Mucosa of rectum (tissue), 2 donors: ENCODE data around the gene LRTM2.
A peak's percentile ranks its signal among the peaks of the same experiment; 100 is the strongest.

ENCODE experiments used
- H3K27ac ChIP-seq, 2 donors: one replicate each; pipeline ENCODE4 v1.7.0; 2013; ENCODE audit warnings: inconsistent platforms in 2 of 2, low read depth in 2 of 2, low read length in 2 of 2
- H3K27me3 ChIP-seq, 2 donors: one replicate each; pipeline ENCODE4 v1.7.0; 2013; ENCODE audit warnings: low read length in 2 of 2; ENCODE audit not compliant: control insufficient read depth in 2 of 2, insufficient read depth in 2 of 2
- H3K36me3 ChIP-seq, 2 donors: one replicate each; pipeline ENCODE4 v1.7.0; 2013; ENCODE audit warnings: low read length in 2 of 2; ENCODE audit not compliant: control insufficient read depth in 2 of 2, insufficient read depth in 2 of 2
- H3K4me1 ChIP-seq, 2 donors: one replicate each; pipeline ENCODE4 v1.7.0; 2013; ENCODE audit warnings: low read length in 2 of 2, mild to moderate bottlenecking in 1 of 2; ENCODE audit not compliant: control insufficient read depth in 2 of 2, insufficient read depth in 2 of 2
- H3K4me3 ChIP-seq, 2 donors: one replicate each; pipeline ENCODE4 v1.7.0; 2013; ENCODE audit warnings: low read length in 2 of 2
- H3K9ac ChIP-seq, 2 donors: one replicate each; pipeline ENCODE4 v1.7.0; 2013; ENCODE audit warnings: low read length in 2 of 2, low read depth in 1 of 2, mild to moderate bottlenecking in 1 of 2
- H3K9me3 ChIP-seq, 2 donors: one replicate each; pipeline ENCODE4 v1.7.0; 2013; ENCODE audit warnings: low read length in 2 of 2; ENCODE audit not compliant: control insufficient read depth in 2 of 2
- donor health status: healthy.
- donor health status: Normal muscosa, but diverticular disease.

LRTM2 gene

DNA sequence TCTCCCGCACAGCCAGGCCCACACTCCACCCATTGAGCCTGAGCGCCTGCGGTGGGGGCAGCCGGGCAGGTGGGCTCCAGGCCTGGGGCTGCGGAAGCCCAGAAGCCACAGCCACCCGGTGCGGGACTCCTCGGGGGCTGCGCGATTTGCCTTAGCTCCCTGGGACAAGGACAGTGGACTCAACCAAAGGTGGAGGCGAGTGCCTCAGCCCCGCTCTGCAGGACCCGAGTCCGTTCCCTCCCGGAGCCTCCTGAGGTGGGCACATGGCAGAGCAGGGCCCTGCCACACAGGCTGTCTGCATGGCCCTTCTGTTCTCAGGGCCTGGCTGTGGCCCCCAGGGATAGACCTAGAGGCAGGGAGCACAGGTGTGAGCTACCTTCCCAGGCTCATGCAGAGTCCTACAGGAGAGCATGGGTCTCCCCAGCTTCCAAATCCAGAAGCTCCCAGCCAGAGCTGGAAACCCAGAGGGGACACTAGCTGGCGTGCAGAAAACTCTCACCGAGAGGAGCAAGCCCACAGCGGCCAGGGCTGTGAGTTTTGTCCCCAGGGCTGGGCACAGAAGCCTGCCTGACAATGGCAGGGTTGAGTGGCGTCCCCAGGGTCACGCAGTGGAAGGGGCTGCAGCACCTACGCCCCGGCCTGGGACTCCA, 22.2 kb upstream of the LRTM2 start:
- H3K4me3 ChIP-seq, result no peak overlapping the region
- peak overlapping the region in 1 of 2 donors; percentile 95 for H3K27ac ChIP-seq
- peaks cover 8 to 15% of the 10 kb centered on the region in 2 donors for H3K4me1 ChIP-seq
- no peaks in the 10 kb centered on the region for H3K27me3 ChIP-seq
- no peak overlapping the region for H3K9ac ChIP-seq
- H3K9me3 ChIP-seq, result no peaks in the 10 kb centered on the region
- no peaks in the 10 kb centered on the region for H3K36me3 ChIP-seq

DNA sequence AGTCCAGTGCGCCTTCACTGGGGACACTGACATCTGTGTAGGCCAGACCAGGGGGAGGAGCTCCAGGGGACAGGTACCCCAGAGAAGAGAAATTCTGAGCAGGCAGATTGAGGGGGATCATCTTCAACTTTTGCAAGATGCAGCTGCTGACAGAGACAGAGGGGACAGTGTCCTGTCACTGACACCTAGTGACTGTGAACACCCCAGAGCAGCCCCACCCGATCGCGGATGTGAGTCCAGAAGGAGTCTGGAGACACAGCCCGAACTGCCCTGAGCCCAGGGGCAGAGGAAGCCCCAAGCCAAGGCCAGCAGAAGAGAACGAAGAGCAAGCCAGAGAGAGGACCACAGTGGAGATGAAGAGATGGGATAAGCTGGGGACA, 21.7 kb upstream of the LRTM2 start:
- Histone ChIP-seq H3K4me3 (no peak overlapping the region), H3K9ac (no peak overlapping the region), H3K9me3 (no peaks in the 10 kb centered on the region), H3K27ac (no peak overlapping the region), H3K36me3 (no peaks in the 10 kb centered on the region), H3K4me1 (peaks cover 8 to 15% of the 10 kb centered on the region in 2 donors), H3K27me3 (no peaks in the 10 kb centered on the region)

DNA sequence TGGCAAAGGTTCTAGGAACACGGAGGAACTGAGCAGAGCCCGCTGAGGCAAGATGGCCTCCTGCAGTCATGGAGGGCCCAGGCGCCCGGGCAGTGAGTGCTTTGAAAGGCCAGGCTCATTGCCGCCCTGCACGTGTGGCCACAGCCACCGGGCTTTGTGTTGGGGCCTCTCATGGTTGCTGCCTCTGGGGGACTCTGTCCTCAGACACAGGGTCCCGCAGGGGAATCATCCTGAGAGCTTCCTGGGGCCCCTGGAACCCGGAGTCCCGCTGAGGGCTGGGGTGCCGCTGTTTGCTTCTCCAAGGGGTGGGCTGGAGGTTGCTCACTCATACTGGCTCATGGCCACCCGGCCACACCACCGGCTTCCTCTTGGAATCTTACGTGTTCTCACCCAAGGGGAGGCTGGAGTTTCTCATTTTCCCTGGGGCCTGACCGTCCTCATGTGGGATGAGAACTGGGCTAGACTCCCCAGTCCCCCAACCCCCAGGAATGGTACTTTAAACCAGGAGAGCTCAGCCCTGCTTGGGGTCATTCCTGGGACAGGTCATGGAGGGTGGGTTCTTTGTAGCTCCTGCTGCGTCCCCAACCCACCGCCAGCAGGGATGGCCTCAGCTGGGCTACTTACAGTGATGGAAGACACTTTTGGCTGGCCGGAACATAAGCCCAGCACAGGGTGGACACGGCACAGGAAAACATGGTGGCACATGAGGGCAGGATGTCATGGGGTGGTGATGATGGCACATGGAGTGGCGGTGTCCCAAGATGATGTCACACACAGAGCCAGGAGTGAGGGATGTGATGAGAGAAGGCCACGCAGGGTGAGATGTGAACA, 21.1 kb upstream of the LRTM2 start:
- H3K4me3 ChIP-seq, result no peak overlapping the region
- no peaks in the 10 kb centered on the region for H3K9me3 ChIP-seq
- H3K9ac ChIP-seq, result no peak overlapping the region
- no peak overlapping the region for H3K27ac ChIP-seq
- H3K4me1 ChIP-seq, result peaks cover 8 to 15% of the 10 kb centered on the region in 2 donors
- no peaks in the 10 kb centered on the region for H3K27me3 ChIP-seq
- H3K36me3 ChIP-seq, result no peaks in the 10 kb centered on the region

GRCh38 chr12:1799882-1800400, 20.4 kb upstream of the LRTM2 start:
- Histone ChIP-seq H3K4me1 (peaks cover 8 to 15% of the 10 kb centered on the region in 2 donors), H3K9me3 (no peaks in the 10 kb centered on the region), H3K9ac (no peak overlapping the region), H3K27ac (no peak overlapping the region), H3K36me3 (no peaks in the 10 kb centered on the region), H3K27me3 (no peaks in the 10 kb centered on the region), H3K4me3 (no peak overlapping the region)

DNA sequence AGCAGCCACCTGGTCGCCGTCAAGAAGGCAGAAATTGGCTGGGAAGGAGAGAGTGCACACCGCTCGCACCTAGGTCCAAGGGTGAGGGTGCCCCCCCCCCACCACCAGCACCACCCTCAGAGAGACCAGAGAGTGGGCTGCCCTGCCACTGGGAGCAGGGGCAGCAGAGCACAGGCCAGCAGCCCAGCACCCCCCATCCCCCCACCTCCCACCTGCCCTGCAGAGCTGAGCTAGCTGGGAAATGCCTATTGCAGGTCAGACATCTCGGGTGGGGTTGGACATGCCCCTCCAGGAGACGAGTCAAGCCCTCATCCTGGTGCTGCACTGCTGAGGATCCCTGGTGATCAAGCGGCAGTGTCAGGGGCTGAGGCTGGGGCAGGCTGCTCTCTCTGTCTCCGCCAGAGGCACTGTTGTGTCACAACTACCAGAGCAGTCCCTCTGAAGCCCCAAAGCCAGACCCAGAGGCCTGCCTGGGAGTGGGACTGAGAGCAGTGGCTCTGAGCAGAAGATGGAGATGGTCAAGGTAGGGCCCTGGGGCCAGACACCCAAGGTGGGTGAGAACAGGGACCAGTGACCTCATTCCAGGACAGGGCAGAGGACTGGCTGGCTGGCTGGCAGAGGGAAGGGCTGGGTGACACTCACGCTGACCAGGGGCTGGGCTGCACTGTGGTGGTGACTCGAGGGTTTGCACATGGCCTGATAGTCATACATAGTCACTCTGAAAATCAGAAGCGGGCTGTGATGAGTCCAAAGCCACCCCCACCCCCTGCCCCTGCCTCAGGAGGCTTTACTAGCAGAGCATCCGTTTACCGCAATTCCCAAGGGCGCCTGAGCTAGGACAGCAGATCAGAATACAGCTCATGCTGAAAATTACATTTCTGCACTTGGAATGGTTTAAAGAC, 19.7 kb upstream of the LRTM2 start:
- H3K4me1 ChIP-seq, result peaks cover 5 to 12% of the 10 kb centered on the region in 2 donors
- no peak overlapping the region for H3K9ac ChIP-seq
- no peaks in the 10 kb centered on the region for H3K36me3 ChIP-seq
- H3K27ac ChIP-seq, result no peak overlapping the region
- H3K4me3 ChIP-seq, result no peak overlapping the region
- H3K9me3 ChIP-seq, result no peaks in the 10 kb centered on the region
- no peaks in the 10 kb centered on the region for H3K27me3 ChIP-seq

GRCh38 chr12:1801303-1801975, 18.9 kb upstream of the LRTM2 start:
- peaks cover 2 to 7% of the 10 kb centered on the region in 2 donors for H3K4me1 ChIP-seq
- H3K27ac ChIP-seq, result no peak overlapping the region
- no peaks in the 10 kb centered on the region for H3K9me3 ChIP-seq
- H3K4me3 ChIP-seq, result no peak overlapping the region
- H3K9ac ChIP-seq, result no peak overlapping the region
- H3K36me3 ChIP-seq, result no peaks in the 10 kb centered on the region
- no peaks in the 10 kb centered on the region for H3K27me3 ChIP-seq

- Histone ChIP-seq H3K9ac (no peak overlapping the region), H3K27ac (no peak overlapping the region), H3K36me3 (no peaks in the 10 kb centered on the region), H3K4me3 (no peak overlapping the region), H3K9me3 (no peaks in the 10 kb centered on the region), H3K4me1 (no peaks in the 10 kb centered on the region), H3K27me3 (no peaks in the 10 kb centered on the region)
Observed at GRCh38 chr12:1803736-1804135, 16.6 kb upstream of the LRTM2 start.

DNA sequence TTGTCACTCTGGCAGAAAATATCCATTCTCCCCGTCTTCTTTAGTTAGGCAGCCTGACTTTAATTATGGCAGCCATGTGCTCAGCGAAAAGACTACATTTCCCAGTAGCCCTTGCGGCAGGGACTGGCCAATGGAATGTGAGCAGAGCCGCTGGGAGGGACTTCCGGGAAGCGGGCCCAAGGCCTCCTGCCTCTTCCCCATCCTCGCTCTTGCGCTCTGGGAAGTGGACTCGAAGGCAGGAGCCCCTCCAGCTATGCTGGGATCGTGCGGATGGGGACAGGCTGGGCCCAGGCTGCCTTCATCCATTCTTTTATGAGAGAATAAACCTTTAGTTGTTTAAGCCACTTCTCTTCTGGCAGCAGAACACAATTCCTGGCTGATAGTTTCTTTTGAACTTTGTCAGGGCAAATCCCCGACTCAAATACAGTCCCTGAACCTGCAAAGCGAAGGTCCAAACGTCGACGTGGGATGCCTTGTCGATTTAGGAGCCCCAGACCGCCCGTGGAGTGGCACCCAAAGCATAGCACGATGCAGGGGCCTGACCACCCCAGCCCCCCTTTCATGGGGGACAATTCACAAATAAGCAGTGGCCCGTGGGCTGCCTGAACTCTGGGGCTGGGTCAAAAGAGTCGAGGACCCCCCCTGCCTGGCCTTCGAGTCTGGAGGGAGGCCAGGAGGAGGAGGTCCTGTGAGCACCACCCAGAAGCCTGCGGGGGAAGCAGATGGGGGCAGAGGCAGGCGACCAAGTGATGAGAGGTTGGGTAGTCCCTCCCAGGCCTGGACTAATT, 15.6 kb upstream of the LRTM2 start:
- no peaks in the 10 kb centered on the region for H3K36me3 ChIP-seq
- peak overlapping the region in 1 of 2 donors; percentile 53 for H3K4me3 ChIP-seq
- H3K9ac ChIP-seq, result no peak overlapping the region
- H3K9me3 ChIP-seq, result no peaks in the 10 kb centered on the region
- no peak overlapping the region for H3K27ac ChIP-seq
- H3K27me3 ChIP-seq, result no peaks in the 10 kb centered on the region
- H3K4me1 ChIP-seq, result peaks cover 0 to 2% of the 10 kb centered on the region in 2 donors

DNA sequence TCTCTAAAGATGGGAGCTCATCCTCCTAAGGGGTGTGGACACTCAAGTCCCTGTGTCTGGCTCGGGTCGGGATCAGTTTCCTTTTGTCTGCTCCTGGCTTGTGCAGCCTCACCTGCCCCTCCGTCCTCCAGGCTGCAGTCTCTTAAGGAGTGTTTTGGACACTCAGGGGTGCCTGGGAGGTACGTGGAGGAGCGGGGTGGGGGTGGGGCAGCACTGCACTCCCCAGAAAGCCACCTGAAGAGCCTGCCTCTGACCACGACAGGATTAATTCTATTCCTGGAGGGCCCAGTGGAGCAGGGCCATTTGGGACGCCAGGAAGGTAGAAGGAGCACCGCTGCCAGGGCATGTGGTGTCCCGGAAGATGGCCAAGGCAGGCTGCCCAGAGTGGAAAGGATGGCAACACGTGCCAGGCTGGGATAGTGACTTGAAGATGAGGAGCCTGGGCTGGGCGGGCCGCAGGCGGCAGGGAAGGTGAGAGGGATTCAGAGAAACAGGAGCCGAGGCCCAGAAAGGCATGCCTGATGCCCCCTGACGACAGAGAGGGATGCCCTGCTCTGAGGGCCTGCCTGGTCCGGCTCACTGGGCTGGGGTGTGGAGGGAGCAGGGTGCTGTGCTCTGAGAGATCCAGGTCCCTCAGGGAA, 14.8 kb upstream of the LRTM2 start:
- Histone ChIP-seq H3K4me3 (no peak overlapping the region), H3K36me3 (no peaks in the 10 kb centered on the region), H3K27ac (no peak overlapping the region), H3K27me3 (no peaks in the 10 kb centered on the region), H3K9ac (no peak overlapping the region), H3K4me1 (peaks cover 0 to 2% of the 10 kb centered on the region in 2 donors), H3K9me3 (no peaks in the 10 kb centered on the region)
